HepG2 (cell line): ENCODE results near the gene OSGIN1.

ENCODE experiments used
- BHLHE40 ChIP-seq: IDR thresholded peaks from 2 replicates; pipeline ENCODE4 v1.6.1; 2011; ENCODE audit warnings: low read length, improper control_type of control experiment
- CREBL2 ChIP-seq: sonication (generic); formaldehyde crosslinking; IDR thresholded peaks from 2 replicates; pipeline ENCODE4 v1.8.1; 2023; ENCODE audit warnings: missing genetic modification reagents, mild to moderate bottlenecking, borderline replicate concordance
- EP300 ChIP-seq, 3 experiments: sonication (generic) in 1 of 3; formaldehyde crosslinking in 1 of 3; IDR thresholded peaks; 2 replicates each; pipeline versions ENCODE4 v1.5.1 to v1.6.1; 2011 to 2020; ENCODE audit warnings: low read depth in 2 of 3, low read length in 2 of 3, borderline replicate concordance in 1 of 3, improper control_type of control experiment in 1 of 3, mild to moderate bottlenecking in 1 of 3, missing genetic modification reagents in 1 of 3, moderate library complexity in 1 of 3
- GABPA ChIP-seq, 2 experiments: IDR thresholded peaks; 2 replicates each; pipeline ENCODE4 v1.6.1; 2011 to 2016; ENCODE audit warnings: low read depth in 2 of 2, low read length in 1 of 2, missing biosample characterization in 1 of 2, missing genetic modification characterization in 1 of 2
- HIVEP1 ChIP-seq: sonication (generic); formaldehyde crosslinking; IDR thresholded peaks from 2 replicates; pipeline ENCODE4 v1.4.0; 2020; ENCODE audit warnings: mild to moderate bottlenecking, missing genetic modification reagents
- KAT7 ChIP-seq: IDR thresholded peaks from 2 replicates; pipeline ENCODE4 v1.6.1; 2018; ENCODE audit warnings: borderline replicate concordance, missing compliant biosample characterization
- PCBP2 ChIP-seq: fragments of 200-400 bp; formaldehyde crosslinking; optimal IDR thresholded peaks from 2 replicates; pipeline ENCODE3; 2018; ENCODE audit warnings: low read length, low read depth; ENCODE audit not compliant: poor library complexity, severe bottlenecking
- POLR2AphosphoS5 ChIP-seq: IDR thresholded peaks from 2 replicates; pipeline ENCODE4 v1.6.1; 2012; ENCODE audit warnings: low read depth, low read length
- SALL2 ChIP-seq: sonication (generic); formaldehyde crosslinking; IDR thresholded peaks from 2 replicates; pipeline ENCODE4 v1.8.1; 2023; ENCODE audit warnings: mild to moderate bottlenecking, missing genetic modification reagents, inconsistent platforms
- SP4 ChIP-seq: sonication (generic); formaldehyde crosslinking; IDR thresholded peaks from 2 replicates; pipeline ENCODE4 v1.8.1; 2023; ENCODE audit warnings: mild to moderate bottlenecking, missing genetic modification reagents
- TBL1XR1 ChIP-seq: fragments of 150-350 bp; IDR thresholded peaks from 2 replicates; pipeline ENCODE4 v1.6.1; 2014; ENCODE audit warnings: borderline replicate concordance, low read length; ENCODE audit not compliant: partially characterized antibody
- ZBTB44 ChIP-seq: sonication (generic); formaldehyde crosslinking; IDR thresholded peaks from 2 replicates; pipeline ENCODE4 v1.4.0; 2020; ENCODE audit warnings: missing genetic modification reagents
- ZMYM2 ChIP-seq: sonication (generic); formaldehyde crosslinking; IDR thresholded peaks from 2 replicates; pipeline ENCODE4 v1.8.0; 2022; ENCODE audit warnings: mild to moderate bottlenecking, missing genetic modification reagents

GRCh38 chr16:83977056-83977815 is 24.2 kb downstream of the OSGIN1 start:
- no peak for TF ChIP-seq HIVEP1
- TF ChIP-seq POLR2AphosphoS5, result no peak
- TF ChIP-seq KAT7, result no peak
- TF ChIP-seq BHLHE40, result no peak
- TF ChIP-seq CREBL2 (CRISPR knock-in tag), result no peak
- no peak for TF ChIP-seq SP4
- TF ChIP-seq GABPA (IDR thresholded peaks at IDR 0.05; ENCODE audit: low read depth, low read length), result no peak
- no peak for TF ChIP-seq GABPA (CRISPR knock-in tag; IDR thresholded peaks at IDR 0.05; ENCODE audit: low read depth)
- TF ChIP-seq ZBTB44 (CRISPR knock-in tag), result no peak
- no peak for TF ChIP-seq SALL2 (CRISPR knock-in tag)
- TF ChIP-seq ZMYM2 (CRISPR knock-in tag), result no peak
- TF ChIP-seq PCBP2, result no peak
- no peak for TF ChIP-seq TBL1XR1
- no peak for TF ChIP-seq EP300 (IDR thresholded peaks at IDR 0.05; ENCODE audit: low read depth in 2 of 2, low read length in 2 of 2)
- TF ChIP-seq EP300 (CRISPR knock-in tag; IDR thresholded peaks at IDR 0.05; ENCODE audit: borderline replicate concordance), result no peak
